ENCODE data around the gene LGALS3BP. TPM values are rescaled to one million over a fixed set of nuclear protein-coding genes. Genes with fewer than 3 reads are reported as not detected.

LGALS3BP gene
- polyA plus RNA-seq, 3 donors: 104 to 220 (median 144) TPM

DNA sequence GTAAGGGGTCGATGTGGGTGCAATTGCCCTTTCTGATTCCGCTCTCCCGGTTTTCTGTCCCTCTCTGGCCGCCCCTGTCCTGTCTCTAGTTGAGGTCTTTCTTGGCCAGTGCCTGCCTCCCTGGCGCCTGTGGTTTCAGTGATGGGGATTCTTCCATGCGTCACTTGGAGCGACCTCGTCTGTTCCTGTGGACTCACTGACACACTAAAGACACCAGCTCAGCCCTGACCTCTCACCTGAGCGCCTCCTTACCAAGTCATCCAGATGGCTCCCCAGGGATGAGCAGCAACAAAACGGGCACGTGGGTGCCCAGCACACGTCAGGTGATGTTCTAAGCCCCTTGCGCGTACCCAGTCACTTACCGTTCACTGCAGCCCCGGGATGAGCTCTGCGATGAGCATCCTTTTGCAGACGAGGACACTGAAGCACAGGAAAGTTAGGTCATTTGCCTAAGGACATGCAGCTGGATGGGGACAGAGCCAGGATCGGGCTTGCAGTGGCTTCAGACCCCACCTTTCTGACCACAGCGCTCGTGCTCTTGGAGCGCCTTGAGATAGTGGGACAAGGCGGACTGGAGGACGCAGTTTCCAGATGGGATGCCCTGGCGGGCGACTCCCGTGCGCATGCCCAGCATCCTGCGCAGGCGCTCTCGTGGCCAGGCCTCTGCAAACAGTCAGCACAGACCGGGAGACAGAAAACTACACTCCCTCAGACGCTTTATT lies 11.5 kb upstream of the LGALS3BP start:
- no peak overlapping the region for H3K27ac ChIP-seq (ENCODE audit: low read depth, low read length)
- 91 to 93% (median 93%) methylated on average over 33 of the region's 33 CpGs for WGBS, 3 donors

DNA sequence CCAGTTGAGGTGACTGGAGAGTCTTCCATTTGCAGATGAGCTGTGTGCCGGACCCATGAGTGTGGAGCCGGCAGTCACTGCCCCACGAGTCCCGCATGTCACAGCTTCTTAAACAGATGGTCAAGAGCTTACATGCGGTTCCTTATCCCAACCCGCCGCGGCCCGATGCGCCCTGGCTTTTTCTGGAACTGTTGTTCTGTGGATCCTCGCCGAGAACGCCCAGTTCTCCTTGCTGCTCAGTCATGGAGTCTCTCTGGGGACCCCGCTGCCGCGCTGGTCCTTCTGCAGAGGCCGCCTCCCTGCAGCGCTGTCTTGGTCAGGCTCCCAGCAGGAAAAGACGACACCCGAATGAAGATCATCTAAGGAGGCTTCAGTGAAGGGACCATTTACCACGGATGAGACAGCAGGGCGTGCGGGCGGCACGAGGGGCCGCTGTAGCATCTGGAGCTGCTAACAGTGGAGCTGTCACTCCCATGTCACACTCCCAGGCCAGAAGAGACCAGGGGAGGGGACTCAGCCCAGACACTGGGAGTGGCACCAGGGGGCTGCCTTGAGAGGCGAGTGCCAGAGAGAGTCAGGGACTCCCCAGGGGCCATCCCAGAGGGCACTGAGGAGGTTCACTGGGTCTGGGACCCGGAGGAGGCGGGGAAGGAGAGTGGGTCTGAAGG lies 10.8 kb upstream of the LGALS3BP start:
- H3K27ac ChIP-seq (ENCODE audit: low read depth, low read length): no peak overlapping the region
- 94 to 96% (median 95%) methylated on average over 29 of the region's 29 CpGs for WGBS, 3 donors

DNA sequence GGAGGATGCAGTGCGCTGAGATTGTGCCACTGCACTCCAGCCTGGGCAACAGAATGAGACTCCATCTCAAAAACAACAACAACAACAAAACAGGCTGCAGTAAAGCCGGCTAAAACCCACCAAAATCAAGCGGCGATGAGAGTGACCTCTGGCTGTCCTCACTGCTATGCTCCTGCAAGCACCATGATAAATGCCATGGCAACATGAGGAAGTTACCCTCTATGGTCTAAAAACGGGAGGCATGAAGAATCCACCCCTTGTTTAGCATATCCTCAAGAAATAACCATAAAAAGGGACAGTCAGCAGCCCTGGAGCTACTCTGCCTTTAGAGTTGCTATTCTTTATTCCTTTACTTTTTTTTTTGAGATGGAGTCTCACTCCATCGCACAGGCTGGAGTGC lies 8.4 kb upstream of the LGALS3BP start:
- WGBS, 3 donors: 52 to 62% (median 53%) methylated on average over 6 of the region's 6 CpGs
- H3K27ac ChIP-seq (ENCODE audit: low read depth, low read length): no peak overlapping the region

DNA sequence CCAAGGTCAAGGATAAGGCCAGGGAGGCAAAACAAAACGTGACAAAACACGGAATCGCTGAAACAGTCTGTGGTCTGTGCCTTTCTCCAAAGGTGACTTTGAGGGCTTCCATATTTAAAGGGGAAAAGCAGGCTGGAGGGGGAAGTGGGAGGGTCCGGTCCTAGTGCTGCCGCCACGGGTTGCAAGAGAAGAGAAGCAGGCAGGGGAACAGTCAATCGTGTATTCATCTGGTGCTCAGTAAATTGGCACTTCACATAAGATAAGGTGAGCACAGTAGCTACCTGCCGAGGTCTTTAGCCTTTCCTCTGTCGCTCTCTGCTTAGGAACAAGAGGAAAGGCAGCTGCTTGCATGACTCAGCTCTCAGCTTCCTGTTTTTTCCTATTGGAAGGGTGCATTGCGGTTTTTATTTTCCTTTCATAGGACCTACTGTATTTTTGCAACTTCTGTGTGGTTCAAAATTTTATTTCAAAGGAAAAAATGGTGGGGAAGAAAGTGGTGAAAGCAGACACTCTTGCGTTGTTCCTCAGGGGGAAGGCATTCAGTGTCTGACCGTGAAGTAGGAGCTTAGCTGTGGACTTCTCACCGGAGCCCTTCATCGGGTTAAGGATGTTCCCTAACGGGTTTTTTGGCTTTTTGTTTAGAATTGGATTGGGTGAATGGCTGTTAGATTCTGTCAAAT lies 7.1 kb upstream of the LGALS3BP start:
- WGBS, 3 donors: 3 to 4% (median 3%) methylated on average over 15 of the region's 15 CpGs
- H3K27ac ChIP-seq (ENCODE audit: low read depth, low read length): no peak overlapping the region

DNA sequence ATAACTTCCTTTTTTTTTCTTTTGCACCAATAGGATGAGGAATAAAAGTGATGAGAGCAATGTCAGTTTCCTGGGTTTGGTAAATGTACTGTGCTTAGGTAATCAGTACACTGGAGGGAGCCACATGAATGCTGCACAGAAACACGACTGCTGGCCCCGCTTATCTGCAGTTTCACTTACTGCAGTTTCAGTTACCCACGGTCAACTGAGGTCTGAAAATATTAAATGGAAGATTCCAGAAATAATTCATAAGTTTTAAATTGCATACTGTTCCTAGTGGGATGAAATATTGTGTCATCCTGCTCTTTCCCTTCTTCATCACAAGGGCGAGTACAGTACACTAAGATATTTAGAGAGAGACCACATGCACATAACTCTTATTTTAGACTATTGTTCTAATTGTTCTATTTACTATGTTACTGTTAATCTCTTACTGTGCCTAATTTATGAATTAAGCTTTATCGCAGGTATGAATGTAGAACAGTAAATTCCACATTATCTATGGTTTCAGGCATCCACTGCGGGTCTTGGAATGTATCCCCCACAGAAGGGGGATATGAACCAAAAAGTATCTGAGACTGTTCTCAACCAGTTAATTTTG lies 6.4 kb upstream of the LGALS3BP start:
- WGBS, 3 donors: 14 to 21% (median 14%) methylated on average over 6 of the region's 6 CpGs
- H3K27ac ChIP-seq (ENCODE audit: low read depth, low read length): no peak overlapping the region

DNA sequence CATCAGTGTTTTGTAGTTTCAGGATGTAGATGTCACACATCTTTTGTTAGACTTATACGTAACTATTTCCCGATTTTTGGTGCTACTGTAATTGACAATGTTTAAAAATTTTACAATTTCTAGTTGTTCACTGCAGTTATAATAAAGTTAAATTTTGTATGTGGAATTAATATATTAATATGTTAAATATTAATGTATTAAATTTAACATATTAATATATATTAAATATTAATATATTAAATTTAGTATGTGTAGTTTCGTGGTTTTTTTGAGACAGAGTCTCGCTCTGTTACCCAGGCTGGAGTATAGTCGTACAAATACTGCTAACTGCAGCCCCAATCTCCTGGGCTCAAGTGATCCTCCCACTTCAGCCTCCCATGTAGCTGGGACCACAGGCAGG lies 5.7 kb upstream of the LGALS3BP start:
- WGBS, 3 donors: 88 to 91% (median 89%) methylated on average over 5 of the region's 5 CpGs
- no peak overlapping the region for H3K27ac ChIP-seq (ENCODE audit: low read depth, low read length)

DNA sequence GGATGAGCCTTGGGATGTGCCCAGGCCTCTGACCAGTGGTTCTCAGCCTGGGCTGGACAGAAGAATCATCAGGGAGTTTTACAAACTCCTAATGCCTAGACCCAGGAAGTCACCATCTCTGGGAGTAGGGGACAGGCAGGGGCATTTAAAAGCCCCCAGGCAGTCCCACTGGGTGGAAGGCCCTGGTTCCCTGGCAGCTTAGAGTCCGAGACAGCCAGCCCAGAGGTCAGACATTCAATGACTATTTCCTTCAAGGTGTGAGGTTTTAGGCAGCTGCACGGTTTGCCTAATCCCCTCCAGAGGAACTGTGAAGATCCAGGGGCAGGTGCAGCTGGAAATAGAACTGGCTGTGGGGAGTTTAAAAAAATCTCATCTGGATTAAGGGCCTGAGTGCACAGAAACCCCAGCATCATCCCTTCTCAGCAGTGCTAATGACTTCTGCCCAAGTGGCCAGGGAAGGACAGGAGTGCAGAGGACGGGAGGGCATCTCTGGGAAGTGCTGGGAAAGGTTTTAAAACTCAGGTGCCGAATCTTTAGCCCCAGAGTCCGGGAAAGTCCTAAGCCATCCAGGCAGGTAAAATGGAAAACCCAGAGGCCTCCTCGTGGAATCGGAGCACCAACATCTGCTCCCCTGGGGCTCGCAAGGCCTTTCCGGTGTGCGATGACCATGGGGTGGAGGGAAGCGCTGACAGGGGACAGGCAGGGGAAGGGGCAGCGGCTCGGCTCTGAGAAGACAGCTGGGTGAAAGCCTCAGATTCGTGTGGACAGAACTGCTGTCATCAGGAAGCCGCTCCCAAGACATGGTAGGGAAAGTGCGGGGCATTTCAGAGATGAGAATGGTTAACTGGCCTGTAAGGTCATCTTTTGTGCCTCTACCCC lies 1.5 kb upstream of the LGALS3BP start:
- WGBS, 3 donors: 81 to 91% (median 87%) methylated on average over 16 of the region's 16 CpGs
- no peak overlapping the region for H3K27ac ChIP-seq (ENCODE audit: low read depth, low read length)

DNA sequence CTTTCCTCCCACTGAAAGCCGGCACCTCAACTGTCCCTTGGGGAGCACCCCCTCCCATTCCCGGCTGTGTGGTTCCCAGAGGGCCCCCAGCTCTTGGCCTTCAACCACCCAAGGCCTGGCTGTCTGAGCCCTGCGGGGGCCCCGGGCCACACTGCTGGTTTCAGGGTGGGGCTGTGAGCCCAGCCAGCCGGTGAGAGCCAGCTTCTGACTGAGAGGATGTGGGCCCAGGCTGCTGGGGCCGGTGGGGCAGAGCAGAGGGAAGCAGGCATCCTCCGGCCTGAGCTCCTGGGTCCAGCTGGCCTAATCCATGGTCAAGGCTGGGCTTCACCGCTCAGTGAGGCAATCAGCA lies 875 bp upstream of the LGALS3BP start:
- WGBS, 3 donors: 66 to 73% (median 72%) methylated on average over 8 of the region's 8 CpGs
- no peak overlapping the region for H3K27ac ChIP-seq (ENCODE audit: low read depth, low read length)

DNA sequence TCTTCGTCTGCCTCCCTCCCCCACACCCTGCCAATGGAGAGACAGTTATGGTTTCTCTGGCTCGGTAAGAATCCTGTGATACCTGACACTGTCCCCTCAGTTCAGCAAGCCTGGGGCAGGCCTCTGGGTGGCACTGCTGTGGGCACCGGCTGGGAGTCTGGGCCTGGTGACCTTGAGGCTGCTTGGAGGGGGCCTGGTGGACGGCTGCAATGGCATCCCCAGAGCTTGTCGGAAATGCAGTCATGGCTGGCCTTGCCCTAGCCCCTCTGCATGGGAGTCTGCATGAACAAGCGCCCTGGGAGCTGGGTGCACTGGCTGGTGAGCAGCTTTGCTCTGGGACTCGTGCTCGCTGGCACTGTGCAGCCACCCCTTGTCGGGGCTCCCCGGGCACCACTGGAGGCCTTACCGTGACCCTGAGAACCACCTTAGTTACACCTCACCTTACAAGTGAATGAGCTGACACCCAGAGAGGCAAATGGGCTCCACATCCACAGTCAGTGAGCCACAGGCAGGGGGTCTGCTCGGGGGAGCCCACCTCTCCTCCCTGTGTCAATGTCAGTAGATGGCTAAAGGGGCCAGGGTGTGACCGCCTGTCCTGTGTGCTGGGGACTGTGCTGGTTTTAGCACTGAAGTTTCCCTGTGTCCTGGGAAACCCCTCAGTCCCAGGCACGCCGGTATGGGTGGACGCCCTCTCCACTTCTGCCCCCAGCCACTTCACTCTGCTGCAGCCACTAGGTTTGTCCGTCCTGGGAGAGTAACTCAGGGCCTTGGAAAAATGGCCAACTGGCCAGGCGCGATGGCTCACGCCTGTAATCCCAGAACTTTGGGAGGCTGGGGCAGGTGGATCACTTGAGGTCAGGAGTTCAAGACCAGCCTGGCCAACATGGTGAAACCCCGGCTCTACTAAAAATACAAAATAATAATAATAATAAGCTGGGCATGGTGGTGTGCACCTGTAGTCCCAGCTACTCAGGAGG lies 1.4 kb downstream of the LGALS3BP start:
- H3K27ac ChIP-seq (ENCODE audit: low read depth, low read length): no peak overlapping the region
- WGBS, 3 donors: 45 to 76% (median 75%) methylated on average over 21 of the region's 21 CpGs

DNA sequence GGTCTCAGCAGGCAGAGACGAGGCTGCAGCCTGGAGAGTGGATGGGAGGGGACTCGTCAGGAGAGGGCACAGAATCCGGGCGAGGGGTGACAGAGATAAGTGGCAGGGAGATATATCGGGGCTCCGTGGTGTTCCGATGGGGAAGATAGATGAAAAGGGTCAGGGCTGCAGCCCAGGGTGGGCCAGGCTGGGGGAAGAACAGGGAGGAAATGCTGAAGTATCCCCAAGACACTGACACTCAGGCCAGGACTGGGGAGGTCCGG lies 2.1 kb downstream of the LGALS3BP start:
- peak overlapping the region; percentile 51 for H3K27ac ChIP-seq (ENCODE audit: low read depth, low read length)

DNA sequence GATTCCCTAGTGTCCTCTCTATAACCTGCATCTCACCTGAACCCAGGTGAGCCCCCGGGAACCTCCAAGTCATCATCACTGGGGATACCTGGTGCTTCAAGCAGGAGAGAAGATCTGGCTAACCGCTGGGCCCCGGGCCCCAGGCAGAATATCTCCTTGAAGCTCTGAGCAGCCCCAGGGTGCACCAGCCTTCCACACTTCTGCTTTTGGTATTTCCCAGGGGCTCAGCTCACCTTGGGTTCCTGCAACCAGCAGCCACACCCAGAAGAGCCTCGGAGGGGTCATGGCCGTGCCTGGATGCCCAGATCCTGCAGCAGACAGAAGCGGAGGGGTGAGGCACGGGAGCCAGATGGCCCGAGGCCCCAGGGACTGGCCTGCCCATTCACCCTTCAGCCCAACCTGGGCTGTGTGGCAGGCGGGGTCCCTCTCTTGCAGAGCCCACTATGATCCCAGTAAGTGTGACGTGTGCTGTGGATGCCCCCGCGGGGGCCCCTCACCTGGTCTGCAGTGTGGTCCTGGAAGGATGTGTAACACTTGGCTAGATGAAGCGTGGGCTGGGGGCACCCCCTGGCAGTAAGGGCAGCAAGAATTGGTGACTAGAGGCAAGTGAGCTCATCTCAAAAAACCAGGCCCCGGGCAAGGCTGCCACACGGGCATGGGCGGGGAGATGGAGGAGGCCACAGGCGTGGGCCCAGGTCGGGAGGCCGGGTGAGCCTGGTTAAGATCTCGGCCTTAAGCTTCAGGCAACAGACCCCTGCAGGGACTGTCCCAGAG lies 2.6 kb downstream of the LGALS3BP start:
- peak overlapping the region; percentile 51 for H3K27ac ChIP-seq (ENCODE audit: low read depth, low read length)
- WGBS, 3 donors: 70 to 85% (median 83%) methylated on average over 20 of the region's 20 CpGs

More for the DNA sequence above, 2.1 kb downstream of the LGALS3BP start:
- WGBS, 3 donors: 55 to 78% (median 63%) methylated on average over 8 of the region's 8 CpGs

DNA sequence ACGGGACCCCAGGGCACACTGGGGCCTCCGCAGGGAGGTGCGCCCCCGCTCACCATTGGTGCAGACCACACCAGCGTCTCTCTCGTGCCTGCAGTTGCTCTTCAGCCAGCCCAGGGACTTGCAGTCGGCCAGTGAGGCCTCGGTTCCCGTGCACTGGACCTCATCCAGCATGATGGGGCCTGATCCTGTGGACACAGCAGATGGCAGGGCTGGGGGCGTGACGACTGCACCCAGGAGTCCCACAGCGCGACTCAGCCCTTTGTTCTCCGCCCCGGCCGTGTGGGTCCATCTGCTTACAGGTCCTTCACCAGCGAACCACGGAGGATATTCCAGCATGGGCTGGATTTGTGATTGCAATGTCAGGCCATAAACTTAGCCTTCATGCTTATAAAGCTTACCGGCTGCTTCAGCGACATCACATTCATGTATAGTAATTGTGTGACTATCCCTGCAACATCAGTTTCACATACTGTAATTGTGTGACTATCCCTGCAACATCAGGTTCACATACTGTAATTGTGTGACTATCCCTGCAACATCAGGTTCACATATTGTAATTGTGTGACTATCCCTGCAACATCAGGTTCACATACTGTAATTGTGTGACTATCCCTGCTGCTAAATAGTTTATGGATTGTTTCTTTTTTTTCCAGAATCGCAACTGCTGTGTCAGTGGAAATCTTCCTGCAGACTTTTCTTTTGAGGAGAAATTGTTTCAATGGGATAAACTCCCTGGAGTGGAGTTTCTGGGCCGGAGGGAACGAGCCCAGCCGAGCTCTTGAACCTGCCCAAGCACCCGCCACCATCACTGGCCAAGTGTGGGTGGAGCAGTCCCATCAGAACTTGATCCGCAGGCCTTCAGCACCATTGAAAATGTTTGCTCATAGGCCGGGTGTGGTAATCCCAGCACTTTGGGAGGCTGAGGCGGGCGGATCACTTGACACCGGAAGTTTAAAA lies 4.8 kb downstream of the LGALS3BP start:
- WGBS, 3 donors: 58 to 65% (median 61%) methylated on average over 30 of the region's 30 CpGs
- no peak overlapping the region for H3K27ac ChIP-seq (ENCODE audit: low read depth, low read length)

DNA sequence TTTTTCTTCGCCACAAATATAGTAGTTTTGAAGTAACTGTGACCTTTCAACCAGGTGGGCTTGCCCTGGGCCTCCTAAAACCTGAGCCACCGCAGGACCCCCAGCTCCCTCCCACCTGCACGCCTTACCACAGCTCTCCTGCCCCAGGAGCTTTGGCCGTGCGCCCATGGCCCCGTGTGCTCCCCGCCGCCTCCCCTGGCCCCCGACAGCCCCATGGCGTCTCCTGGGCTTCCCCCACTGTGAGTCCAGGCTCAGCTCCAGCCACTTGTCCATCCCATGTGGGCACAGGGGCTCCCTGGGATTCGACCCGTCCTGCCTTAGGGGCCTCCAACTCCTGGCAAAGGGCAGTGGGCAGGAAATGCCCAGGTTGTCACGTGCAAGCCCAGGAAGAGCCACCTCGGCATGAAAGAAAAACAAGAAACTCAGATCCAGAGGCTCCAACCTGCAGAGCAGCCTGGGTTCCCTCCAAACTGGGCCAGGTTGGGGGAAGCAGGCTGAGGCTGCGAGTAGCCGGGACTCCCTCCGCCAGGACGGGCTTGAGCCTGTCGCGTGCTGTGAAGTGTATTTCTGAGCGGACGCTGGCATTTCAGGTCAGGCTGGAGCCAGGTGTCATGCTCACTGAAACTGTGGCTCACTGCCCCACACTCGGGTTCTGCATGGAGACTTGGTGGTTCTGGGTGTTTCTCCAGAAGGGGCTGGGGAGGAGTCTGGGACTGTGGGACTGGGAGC lies 5.8 kb downstream of the LGALS3BP start:
- no peak overlapping the region for H3K27ac ChIP-seq (ENCODE audit: low read depth, low read length)
- 81 to 84% (median 81%) methylated on average over 23 of the region's 23 CpGs for WGBS, 3 donors

DNA sequence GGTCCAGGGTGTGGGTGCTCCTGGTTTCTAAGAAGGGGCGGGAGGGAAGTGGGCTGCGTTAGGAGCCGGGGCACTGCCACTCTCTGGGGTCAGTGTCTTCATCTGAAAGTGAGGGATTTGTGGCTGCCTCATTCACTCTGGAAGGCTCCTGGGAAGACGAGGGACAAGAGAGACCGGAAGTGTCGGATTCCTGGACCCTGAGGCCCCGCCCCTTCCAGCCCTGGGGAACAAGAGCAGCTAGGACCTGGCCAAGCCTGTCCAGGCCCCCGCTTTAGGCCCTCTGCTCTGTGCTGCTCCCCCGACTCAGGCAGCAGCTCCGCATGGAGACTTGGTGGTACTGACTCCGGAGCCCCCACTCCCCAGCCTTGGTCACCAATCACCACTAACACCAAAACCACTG lies 6.5 kb downstream of the LGALS3BP start:
- WGBS, 3 donors: 72 to 75% (median 75%) methylated on average over 11 of the region's 11 CpGs
- H3K27ac ChIP-seq (ENCODE audit: low read depth, low read length): no peak overlapping the region

DNA sequence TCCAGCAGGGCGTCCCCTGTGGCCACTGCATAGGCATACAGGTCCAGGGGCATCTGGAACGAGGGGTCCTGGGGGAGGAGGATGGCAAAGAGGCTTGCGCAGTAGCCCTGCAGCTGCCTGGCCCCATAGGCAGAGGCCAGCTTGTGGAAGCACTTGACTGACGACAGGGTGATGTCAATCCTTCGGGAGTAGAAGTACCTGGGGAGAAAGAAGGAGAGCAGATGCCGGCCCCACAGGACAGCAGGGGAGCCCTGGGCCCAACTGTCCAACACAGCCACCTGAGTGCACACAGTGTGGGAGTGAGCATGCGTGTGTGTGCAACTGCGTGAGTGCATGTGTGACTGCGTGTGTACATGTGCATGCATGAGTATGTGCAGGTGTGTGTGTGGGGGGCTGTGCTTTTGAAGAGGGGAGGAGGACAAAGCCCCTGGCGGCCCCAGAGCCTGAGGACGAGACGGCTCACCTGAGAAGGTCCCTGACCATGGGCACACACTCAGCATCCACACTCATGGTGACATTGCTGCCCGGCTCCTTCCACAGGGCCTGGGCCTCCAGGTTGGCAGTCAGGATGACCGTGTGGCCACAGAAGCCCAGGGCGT lies 7.1 kb downstream of the LGALS3BP start:
- no peak overlapping the region for H3K27ac ChIP-seq (ENCODE audit: low read depth, low read length)
- WGBS, 3 donors: 84 to 90% (median 85%) methylated on average over 15 of the region's 15 CpGs

Measured in adipose tissue (tissue), 3 donors.